CD4-positive, alpha-beta T cell (primary cell): ENCODE measurements around the gene NTHL1. TPM values are rescaled to one million over a fixed set of nuclear protein-coding genes. Genes with fewer than 3 reads are reported as not detected.

Experiments
- ATAC-seq: fragments of 200-7000 bp; cut with Tn5 transposase; one replicate; pipeline ENCODE4 v1.10.0; 2022; ENCODE audit warnings: mild to moderate bottlenecking; ENCODE audit not compliant: poor library complexity
- CTCF ChIA-PET: fragments of 350-600 bp; sonication (Branson Sonifier 250); formaldehyde crosslinking; loops from one replicate; lab custom pipeline; 2021; ENCODE audit warnings: antibody characterized with exemption, inconsistent platforms; lab: Charles Lee
- POLR2A ChIA-PET: fragments of 350-600 bp; sonication (Branson Sonifier 250); formaldehyde crosslinking; loops from one replicate; lab custom pipeline; 2021; ENCODE audit warnings: antibody characterized with exemption, inconsistent platforms; lab: Charles Lee
- DNase-seq, 14 experiments: peaks; one replicate each; pipeline ENCODE4 v3.0.0-alpha.2; 2013 to 2020; ENCODE audit warnings: mixed read lengths in 2 of 14
- H3K27ac ChIP-seq, 2 donors: one replicate each; pipeline versions ENCODE4 v1.5.1 to v1.7.0; 2013; ENCODE audit warnings: low read length in 2 of 2, low read depth in 1 of 2, mild to moderate bottlenecking in 1 of 2
- H3K27me3 ChIP-seq, 2 experiments: 1 replicate in 1 of 2; 2 replicates in 1 of 2; pipeline versions ENCODE4 v1.6.1 to v1.7.0; 2013; ENCODE audit warnings: low read length in 2 of 2, control low read depth in 1 of 2, mild to moderate bottlenecking in 1 of 2, moderate library complexity in 1 of 2; ENCODE audit not compliant: insufficient read depth in 2 of 2, control insufficient read depth in 1 of 2
- H3K36me3 ChIP-seq: one replicate; pipeline ENCODE4 v1.6.1; 2013; ENCODE audit warnings: low read length, control low read depth; ENCODE audit not compliant: insufficient read depth
- H3K4me1 ChIP-seq: one replicate; pipeline ENCODE4 v1.6.1; 2013; ENCODE audit warnings: low read length, control low read depth; ENCODE audit not compliant: insufficient read depth
- H3K4me3 ChIP-seq: one replicate; pipeline ENCODE4 v1.5.1; 2013; ENCODE audit warnings: mild to moderate bottlenecking, low read length, moderate library complexity
- H3K9me3 ChIP-seq, 2 experiments: 1 replicate in 1 of 2; 2 replicates in 1 of 2; pipeline versions ENCODE4 v1.6.1 to v1.7.0; 2013; ENCODE audit warnings: low read length in 2 of 2, mild to moderate bottlenecking in 2 of 2, control low read depth in 1 of 2, moderate library complexity in 1 of 2; ENCODE audit not compliant: control insufficient read depth in 1 of 2, insufficient read depth in 1 of 2
- H3K27ac Mint-ChIP-seq: one replicate; pipeline ENCODE4 v1.8.0; 2020; ENCODE audit warnings: mixed read lengths
- H3K27me3 Mint-ChIP-seq: one replicate; pipeline ENCODE4 v1.8.0; 2021; ENCODE audit warnings: mixed read lengths
- H3K36me3 Mint-ChIP-seq: one replicate; pipeline ENCODE4 v1.8.0; 2021; ENCODE audit warnings: low read depth, mixed read lengths
- H3K4me1 Mint-ChIP-seq: one replicate; pipeline ENCODE4 v1.8.0; 2021; ENCODE audit warnings: low read depth, mixed read lengths
- H3K4me3 Mint-ChIP-seq: one replicate; pipeline ENCODE4 v1.8.0; 2020; ENCODE audit warnings: mild to moderate bottlenecking, mixed read lengths
- H3K9me3 Mint-ChIP-seq: one replicate; pipeline ENCODE4 v1.8.0; 2020; ENCODE audit warnings: mixed read lengths
- intact Hi-C, 2 experiments: fragments of 100-400 bp; cut with DNase I in 1 of 2; cut with micrococcal nuclease in 1 of 2; formaldehyde crosslinking; loops; one replicate each; pipeline versions ENCODE4 v1.15.1 to v1.9.0; 2023 to 2025; cut with DNase I, micrococcal nuclease
- total RNA-seq, 174 experiments: library from RNA in 2 of 174; stranded (reverse) in 2 of 174; gene quantifications; one replicate each; pipeline ENCODE4 v1.2.3 and lab custom pipeline; 2021 to 2026
- TF ChIP-seq, protein P1 (sequence below): fragments of 200-600 bp; IDR thresholded peaks from one replicate; pipeline ENCODE4 v1.8.0; 2022; ENCODE audit warnings: antibody characterized with exemption, mild to moderate bottlenecking

Gene NTHL1
- total RNA-seq, 2 experiments from 2014 or later, result 2.7 to 2.9 TPM

DNA sequence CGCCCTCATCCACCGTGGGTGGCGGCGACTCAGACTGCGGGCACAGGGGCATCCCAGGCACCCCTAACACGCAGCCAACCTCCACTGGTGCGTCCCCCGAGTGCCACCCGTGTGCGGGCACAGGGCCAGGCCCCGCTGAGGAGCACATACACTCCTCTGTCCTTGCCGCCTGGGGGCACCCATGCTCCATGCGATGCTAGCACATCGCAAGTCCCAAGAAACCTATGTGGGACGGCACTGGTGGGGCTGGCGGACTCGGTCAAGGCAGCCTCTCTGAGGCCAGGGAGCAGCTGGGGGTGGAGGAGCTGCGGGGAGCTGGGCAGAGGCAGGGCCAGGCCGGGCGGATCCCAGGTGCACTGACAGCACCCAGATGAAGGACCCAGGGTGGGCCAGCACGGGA, 42.0 kb downstream of the NTHL1 start:
- H3K9me3 ChIP-seq, result no peaks in the 10 kb centered on the region
- TF ChIP-seq, protein P1, sequence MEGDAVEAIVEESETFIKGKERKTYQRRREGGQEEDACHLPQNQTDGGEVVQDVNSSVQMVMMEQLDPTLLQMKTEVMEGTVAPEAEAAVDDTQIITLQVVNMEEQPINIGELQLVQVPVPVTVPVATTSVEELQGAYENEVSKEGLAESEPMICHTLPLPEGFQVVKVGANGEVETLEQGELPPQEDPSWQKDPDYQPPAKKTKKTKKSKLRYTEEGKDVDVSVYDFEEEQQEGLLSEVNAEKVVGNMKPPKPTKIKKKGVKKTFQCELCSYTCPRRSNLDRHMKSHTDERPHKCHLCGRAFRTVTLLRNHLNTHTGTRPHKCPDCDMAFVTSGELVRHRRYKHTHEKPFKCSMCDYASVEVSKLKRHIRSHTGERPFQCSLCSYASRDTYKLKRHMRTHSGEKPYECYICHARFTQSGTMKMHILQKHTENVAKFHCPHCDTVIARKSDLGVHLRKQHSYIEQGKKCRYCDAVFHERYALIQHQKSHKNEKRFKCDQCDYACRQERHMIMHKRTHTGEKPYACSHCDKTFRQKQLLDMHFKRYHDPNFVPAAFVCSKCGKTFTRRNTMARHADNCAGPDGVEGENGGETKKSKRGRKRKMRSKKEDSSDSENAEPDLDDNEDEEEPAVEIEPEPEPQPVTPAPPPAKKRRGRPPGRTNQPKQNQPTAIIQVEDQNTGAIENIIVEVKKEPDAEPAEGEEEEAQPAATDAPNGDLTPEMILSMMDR, result no peak
- H3K4me3 ChIP-seq, result no peak overlapping the region
- no peak overlapping the region for H3K27ac ChIP-seq
- no peak for DNase-seq
- no peaks in the 10 kb centered on the region for H3K27me3 ChIP-seq
- Mint-ChIP-seq H3K4me1 (peaks cover 40% of the 10 kb centered on the region), H3K27ac (peak overlapping the region; percentile 71), H3K36me3 (peaks cover 23% of the 10 kb centered on the region), H3K9me3 (no peaks in the 10 kb centered on the region), H3K4me3 (peak overlapping the region; percentile 72), H3K27me3 (no peaks in the 10 kb centered on the region)
- H3K4me1 ChIP-seq, result peaks cover 68% of the 10 kb centered on the region
- intact Hi-C loops, result loop anchor here in 1 of 2 experiments (5.0 kb wide), 2 partner anchors 33 to 42 kb away; partner anchors contain the start of genes NTHL1, TBL3 and TSC2
- CTCF ChIA-PET, result interaction anchor here (1.8 kb wide), 1 partner anchor 135 kb away, joined by 13 read pairs; no protein-coding TSS in a partner anchor
- no peak for ATAC-seq
- POLR2A ChIA-PET, result interaction anchor here (2.2 kb wide), 1 partner anchor 21 kb away, joined by 7 read pairs; the partner anchor contains the start of gene GFER
- H3K36me3 ChIP-seq, result peaks cover 43% of the 10 kb centered on the region

DNA sequence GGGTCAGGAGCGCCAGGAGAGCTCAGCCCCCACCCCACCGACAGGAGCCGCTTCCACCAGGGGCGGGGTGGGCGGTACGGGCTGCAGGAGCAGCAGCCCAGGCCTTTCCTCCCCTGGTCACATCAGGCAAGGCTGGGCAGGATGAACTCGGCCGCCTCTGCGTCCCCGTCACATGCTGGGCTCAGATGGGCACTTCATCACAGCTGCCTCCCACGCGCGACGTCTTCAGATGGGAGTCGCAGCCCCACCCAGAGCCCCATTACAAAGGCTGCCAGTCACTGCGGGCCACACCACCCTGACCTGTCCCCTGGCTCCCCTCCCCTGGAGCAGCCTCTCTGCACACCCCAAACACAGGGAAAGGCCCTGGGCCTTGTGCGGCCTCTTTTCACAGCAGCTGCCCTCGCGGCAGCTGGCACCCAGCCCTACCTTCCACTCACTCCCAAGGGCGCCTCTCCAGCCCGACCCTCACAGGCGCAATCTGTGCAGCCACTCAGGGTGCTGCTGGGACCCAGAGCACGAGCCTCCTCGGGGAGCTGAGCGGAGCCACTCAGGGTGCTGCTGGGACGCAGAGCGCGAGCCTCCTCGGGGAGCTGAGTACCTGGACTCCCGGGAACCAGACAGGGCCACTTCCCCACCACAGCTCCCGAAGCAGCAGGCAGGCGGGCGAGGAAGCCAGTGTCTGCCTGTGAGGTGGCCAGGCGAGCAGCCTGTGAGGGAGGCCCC, 42.7 kb downstream of the NTHL1 start:
- Histone ChIP-seq H3K4me3 (no peak overlapping the region), H3K27me3 (no peaks in the 10 kb centered on the region), H3K36me3 (peaks cover 48% of the 10 kb centered on the region), H3K4me1 (peaks cover 61% of the 10 kb centered on the region), H3K9me3 (no peaks in the 10 kb centered on the region), H3K27ac (no peak overlapping the region)
- POLR2A ChIA-PET, result interaction anchor here (1.1 to 2.2 kb wide), 6 partner anchors 11 to 150 kb away, joined by 3 to 11 read pairs (median 6); partner anchors contain the start of genes GFER, RPS2 and TRAF7
- Mint-ChIP-seq H3K27ac (no peak overlapping the region), H3K36me3 (peaks cover 27% of the 10 kb centered on the region), H3K4me1 (peaks cover 34% of the 10 kb centered on the region), H3K27me3 (no peaks in the 10 kb centered on the region), H3K4me3 (no peak overlapping the region), H3K9me3 (no peaks in the 10 kb centered on the region)
- TF ChIP-seq, protein P1, result no peak
- DNase-seq (peak in 1 of 14 experiments; percentile 0), ATAC-seq (no peak)
- intact Hi-C loops, result loop anchor here in 1 of 2 experiments (5.0 kb wide), 2 partner anchors 33 to 42 kb away; partner anchors contain the start of genes NTHL1, TBL3 and TSC2
- CTCF ChIA-PET, result interaction anchor here (1.0 to 1.8 kb wide), 5 partner anchors 22 to 150 kb away, joined by 3 to 13 read pairs (median 7); partner anchors contain the start of genes GFER, NTHL1, TRAF7 and TSC2

DNA sequence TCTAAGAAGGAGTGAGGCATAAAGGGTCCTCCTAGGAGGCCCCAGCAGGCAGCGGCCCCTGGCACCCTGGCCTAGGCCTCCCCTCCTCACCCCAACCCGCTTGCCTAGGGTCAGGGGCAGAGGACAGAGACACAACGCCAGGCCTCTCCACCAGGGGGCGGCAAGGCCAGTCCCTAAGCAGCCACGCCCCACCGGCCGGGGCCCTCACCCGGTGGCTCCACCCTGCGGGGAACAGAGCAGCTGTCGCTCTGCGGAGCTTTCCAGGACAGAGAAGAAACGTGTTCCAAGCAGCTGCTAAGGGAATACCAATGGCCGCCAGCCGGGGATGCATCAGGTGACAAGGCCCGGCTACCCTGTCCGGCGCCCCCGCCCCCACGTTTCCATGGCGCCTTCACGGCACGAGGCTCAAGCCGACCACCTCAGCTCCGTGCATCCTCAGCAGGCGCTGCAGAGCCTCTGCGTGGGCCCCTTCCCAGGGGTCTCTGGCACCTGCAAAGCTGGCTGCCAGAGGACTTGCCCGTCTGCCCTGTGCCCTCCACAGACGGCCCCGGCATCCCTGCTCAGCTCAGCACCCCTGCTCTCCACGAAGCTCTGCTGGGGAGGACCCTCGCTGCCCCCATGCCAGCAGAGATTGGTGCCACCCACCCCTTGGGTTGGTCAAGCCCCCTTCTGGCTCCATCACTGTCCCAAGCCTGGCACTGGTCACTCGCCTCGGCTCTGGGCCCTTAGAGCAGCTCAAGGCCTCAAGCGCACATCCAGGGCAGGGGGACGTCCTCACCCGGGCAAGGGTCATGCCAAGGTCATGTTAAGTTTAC, 43.6 kb downstream of the NTHL1 start:
- H3K27ac Mint-ChIP-seq, result no peak overlapping the region
- H3K36me3 ChIP-seq, result peaks cover 57% of the 10 kb centered on the region
- H3K9me3 Mint-ChIP-seq, result no peaks in the 10 kb centered on the region
- no peak overlapping the region for H3K27ac ChIP-seq
- H3K4me1 Mint-ChIP-seq, result peaks cover 32% of the 10 kb centered on the region
- H3K9me3 ChIP-seq, result no peaks in the 10 kb centered on the region
- DNase-seq (peak; percentile 78 to 92 (median 84)), ATAC-seq (peak; percentile 98)
- ChIA-PET POLR2A (interaction anchor here (1.0 to 2.2 kb wide), 7 partner anchors 10 to 151 kb away, joined by 3 to 11 read pairs (median 4); partner anchors contain the start of genes GFER, RPS2 and TRAF7), CTCF (interaction anchor here (0.5 to 1.8 kb wide), 21 partner anchors 8 to 177 kb away, joined by 3 to 17 read pairs (median 4); partner anchors contain the start of genes FAHD1, GFER, NDUFB10 and NTHL1)
- H3K27me3 ChIP-seq, result no peaks in the 10 kb centered on the region
- intact Hi-C loops, result no loop called here
- H3K4me3 Mint-ChIP-seq, result no peak overlapping the region
- TF ChIP-seq, protein P1, result peak; percentile 78
- H3K27me3 Mint-ChIP-seq, result no peaks in the 10 kb centered on the region
- H3K4me1 ChIP-seq, result peaks cover 57% of the 10 kb centered on the region
- H3K4me3 ChIP-seq, result no peak overlapping the region
- H3K36me3 Mint-ChIP-seq, result peaks cover 28% of the 10 kb centered on the region
